SH-SY5Y (cell line): ENCODE data around the gene CDK14.

Source experiments
- GATA2 ChIP-seq: IDR thresholded peaks from 2 replicates; pipeline ENCODE4 v1.6.1; 2011; ENCODE audit warnings: mild to moderate bottlenecking, low read depth, low read length
- GATA3 ChIP-seq: IDR thresholded peaks from 2 replicates; pipeline ENCODE4 v1.6.1; 2011; ENCODE audit warnings: low read depth, mild to moderate bottlenecking, low read length, moderate library complexity

DNA sequence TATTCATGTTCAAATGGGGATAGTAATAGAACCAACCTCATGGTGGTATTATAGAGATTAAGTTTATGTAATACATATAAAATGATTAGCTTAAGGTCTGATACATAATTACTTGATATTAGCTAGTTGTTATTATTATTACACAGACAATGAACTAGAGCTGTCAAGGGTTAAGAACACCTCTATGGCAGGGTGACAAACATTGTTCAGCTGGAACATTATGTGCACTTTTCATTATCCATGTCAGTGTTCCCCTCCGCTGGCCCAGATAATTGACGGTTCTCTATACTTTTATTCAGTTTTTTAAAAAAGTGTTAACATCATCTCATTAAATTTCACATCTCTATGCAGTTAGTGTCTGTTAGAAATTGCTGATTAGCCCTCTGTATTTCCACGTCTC, 142.1 kb downstream of the CDK14 start:
- TF ChIP-seq GATA2 (no peak), GATA3 (no peak)
